ENCODE measurements around the gene SH2D5.
"Not testable (repeated sequence)": the region's sequence is repeated elsewhere in the genome, so short reads cannot be mapped to it uniquely, and the experiment has no call there.

The SH2D5 gene

DNA sequence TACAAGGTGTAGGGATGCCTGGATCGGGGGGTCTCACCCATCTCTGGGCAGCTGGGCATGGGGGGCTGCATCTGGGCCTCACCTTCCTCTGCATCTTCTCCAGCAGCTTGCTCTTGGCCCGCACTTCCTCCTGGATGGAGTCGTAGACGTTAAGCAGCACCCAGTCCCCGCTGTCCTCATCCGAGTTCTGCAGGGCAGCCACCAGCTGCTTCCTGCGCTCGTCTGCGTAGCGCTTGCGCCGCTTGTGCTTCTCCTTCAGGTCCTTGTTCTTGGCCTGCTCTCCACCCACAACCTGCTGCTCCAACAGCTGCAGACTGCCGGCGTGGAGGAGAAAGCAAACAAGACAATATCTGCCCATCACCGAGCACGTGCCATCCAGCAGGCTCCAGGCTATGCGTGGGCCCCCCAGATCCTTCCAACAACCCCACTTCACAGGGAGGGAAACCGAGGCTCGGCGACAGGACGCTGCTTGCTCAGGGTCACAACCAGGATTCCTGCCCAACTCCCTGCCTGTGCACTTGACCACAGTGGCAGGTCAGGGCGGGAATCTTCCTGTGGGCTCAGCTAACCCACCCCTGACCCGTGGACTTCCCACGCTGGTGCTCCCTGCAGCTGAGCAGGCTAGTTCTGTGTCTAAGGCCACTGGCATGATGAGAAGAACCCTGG is 49.8 kb downstream of the SH2D5 start:
- DNase-seq: no peak
- in situ Hi-C loops (cut with HindIII; ENCODE audit: low pct_ligation_motif_present, low pct_unique_long_range_greater_than_20kb, low sequenced_read_pairs): no loop called here

DNA sequence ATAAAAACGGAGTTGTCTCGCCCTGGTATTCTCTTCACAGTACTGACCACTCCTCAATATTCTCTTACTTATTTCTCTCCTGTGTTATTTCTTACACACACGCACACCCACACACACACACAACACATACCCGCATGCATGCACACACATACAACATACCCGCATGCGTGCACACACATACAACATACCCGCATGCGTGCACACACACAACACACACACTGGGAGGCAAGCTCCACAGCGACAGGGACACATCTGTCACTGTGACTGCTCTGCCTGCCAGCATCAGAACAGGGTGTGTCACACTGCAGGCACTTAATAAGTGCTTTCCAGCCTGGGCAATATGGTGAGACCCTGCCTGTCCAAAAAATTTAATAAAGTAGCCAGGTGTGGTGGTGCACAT is 50.5 kb downstream of the SH2D5 start:
- in situ Hi-C loops (cut with HindIII; ENCODE audit: low pct_ligation_motif_present, low pct_unique_long_range_greater_than_20kb, low sequenced_read_pairs): no loop called here
- DNase-seq: no peak

DNA sequence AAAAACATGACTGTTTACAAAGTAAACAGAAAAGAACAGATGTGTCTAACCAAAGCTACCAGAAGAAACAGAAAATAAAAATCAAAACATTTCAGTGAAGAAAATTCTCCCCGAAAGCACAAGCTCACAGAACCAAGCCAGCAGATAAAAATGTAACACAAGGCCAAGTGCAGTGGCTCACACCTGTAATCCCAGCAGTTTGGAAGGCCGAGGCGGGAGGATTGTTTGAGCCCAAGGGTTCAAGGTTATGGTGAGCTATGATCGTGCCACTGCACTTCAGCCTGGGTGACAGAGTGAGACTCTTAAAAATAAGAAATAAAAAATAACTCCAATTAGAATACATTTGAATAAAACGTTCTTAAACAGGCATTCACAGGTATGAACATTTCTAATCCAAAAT is 52.2 kb downstream of the SH2D5 start:
- no peak for DNase-seq
- in situ Hi-C loops (cut with HindIII; ENCODE audit: low pct_ligation_motif_present, low pct_unique_long_range_greater_than_20kb, low sequenced_read_pairs): no loop called here

DNA sequence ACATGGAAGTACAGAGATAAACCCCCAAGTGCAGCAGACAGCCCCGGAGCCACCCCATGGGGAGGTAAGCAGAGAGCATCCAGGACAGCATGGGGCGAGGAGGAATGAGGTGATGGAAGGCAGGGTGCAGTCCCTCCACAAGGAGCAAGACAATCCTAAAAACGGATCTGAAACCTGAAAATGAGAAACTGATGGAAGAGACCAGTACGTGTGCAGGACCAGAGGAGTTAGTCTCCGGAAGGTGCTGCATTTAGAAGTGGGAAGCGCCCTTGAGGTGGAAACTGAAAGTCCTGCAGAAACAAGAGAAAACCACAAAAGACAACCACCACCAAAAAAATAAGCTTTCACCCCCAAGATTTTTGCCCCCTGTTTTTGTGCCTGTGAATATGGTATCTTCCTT is 53.9 kb downstream of the SH2D5 start:
- in situ Hi-C loops (cut with HindIII; ENCODE audit: low pct_ligation_motif_present, low pct_unique_long_range_greater_than_20kb, low sequenced_read_pairs): no loop called here
- DNase-seq: no peak

DNA sequence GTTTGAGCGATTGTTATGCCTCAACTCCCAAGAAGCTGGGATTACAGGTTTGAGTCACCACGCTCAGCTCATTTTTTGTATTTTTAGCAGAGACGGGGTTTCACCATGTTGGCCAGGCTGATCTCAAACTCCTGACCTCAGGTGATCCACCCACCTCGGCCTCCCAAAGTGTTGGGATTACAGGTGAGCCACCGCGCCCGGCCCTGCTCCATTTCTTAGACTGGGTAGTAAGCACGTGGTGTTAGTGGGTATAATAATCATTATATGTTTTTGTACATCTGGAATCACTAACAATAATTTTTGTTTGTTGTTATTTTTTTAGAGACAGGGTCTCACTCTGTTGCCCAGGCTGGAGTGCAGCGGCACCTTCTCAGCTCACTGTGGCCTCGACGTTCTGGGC is 58.9 kb downstream of the SH2D5 start:
- DNase-seq; in situ Hi-C loops (cut with HindIII; ENCODE audit: low pct_ligation_motif_present, low pct_unique_long_range_greater_than_20kb, low sequenced_read_pairs): not testable (repeated sequence)

DNA sequence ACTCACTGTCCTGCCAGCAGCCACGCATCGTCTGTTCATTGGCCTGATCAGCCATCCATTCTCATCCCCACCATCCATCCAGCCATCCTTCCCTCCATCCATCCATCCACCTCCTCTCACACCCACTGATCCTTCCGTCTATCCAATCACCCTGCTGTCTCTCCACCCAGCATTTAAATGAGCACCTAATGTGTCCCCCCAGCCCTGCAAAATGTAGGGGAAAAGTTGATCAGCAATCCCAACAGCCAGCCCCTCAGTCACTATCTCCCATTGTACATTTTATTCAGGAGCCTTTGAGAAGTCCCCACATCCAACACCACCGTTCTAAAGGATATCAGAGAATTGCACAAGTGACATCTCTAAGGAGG is 60.3 kb downstream of the SH2D5 start:
- DNase-seq: no peak
- in situ Hi-C loops (cut with HindIII; ENCODE audit: low pct_ligation_motif_present, low pct_unique_long_range_greater_than_20kb, low sequenced_read_pairs): no loop called here

DNA sequence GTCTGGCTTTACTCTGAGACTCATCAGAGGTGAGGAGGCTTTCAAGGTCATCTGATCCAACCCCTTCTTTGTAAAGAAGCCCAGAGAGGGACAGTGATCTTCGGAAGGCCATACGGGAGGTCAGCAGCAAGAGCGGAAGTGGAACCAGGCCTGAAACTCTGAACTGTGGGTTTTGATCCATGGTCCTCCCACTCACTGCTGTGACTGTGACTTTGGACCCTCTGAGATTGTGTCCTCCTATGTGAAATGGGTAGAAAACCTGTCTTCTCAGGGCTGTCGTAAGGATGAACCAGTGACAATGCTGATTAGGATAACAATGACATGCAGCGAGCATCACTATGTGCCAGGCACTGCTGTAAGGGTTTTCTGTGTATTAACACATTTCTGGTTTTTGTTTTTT is 61.6 kb downstream of the SH2D5 start:
- DNase-seq: no peak
- in situ Hi-C loops (cut with HindIII; ENCODE audit: low pct_ligation_motif_present, low pct_unique_long_range_greater_than_20kb, low sequenced_read_pairs): no loop called here
